Activated CD8-positive, alpha-beta T cell treated with anti-CD3 and anti-CD28 coated beads for 36 hours (primary cell): ENCODE data around the gene RAD51. TPM values are rescaled to one million over a fixed set of nuclear protein-coding genes. Genes with fewer than 3 reads are reported as not detected.

Source experiments
- ATAC-seq: fragments of 200-7000 bp; cut with Tn5 transposase; one replicate; pipeline ENCODE4 v1.10.0; 2021; ENCODE audit warnings: mild to moderate bottlenecking, moderate library complexity
- CTCF ChIA-PET: fragments of 350-600 bp; sonication (Branson Sonifier 250); formaldehyde crosslinking; loops from one replicate; lab custom pipeline; 2021; ENCODE audit warnings: antibody characterized with exemption; lab: Charles Lee
- POLR2A ChIA-PET: fragments of 350-600 bp; sonication (Branson Sonifier 250); formaldehyde crosslinking; loops from one replicate; lab custom pipeline; 2021; ENCODE audit warnings: antibody characterized with exemption; lab: Charles Lee
- DNase-seq: peaks from one replicate; pipeline ENCODE4 v3.0.0-alpha.2; 2020
- H3K27ac Mint-ChIP-seq: one replicate; pipeline ENCODE4 v1.8.0; 2021; ENCODE audit warnings: mild to moderate bottlenecking, mixed read lengths
- H3K27me3 Mint-ChIP-seq: one replicate; pipeline ENCODE4 v1.8.0; 2021; ENCODE audit warnings: mixed read lengths
- H3K36me3 Mint-ChIP-seq: one replicate; pipeline ENCODE4 v1.8.0; 2021; ENCODE audit warnings: low read depth, mixed read lengths
- H3K4me1 Mint-ChIP-seq: one replicate; pipeline ENCODE4 v1.8.0; 2021; ENCODE audit warnings: low read depth, mixed read lengths
- H3K4me3 Mint-ChIP-seq: one replicate; pipeline ENCODE4 v1.8.0; 2021; ENCODE audit warnings: mild to moderate bottlenecking, moderate library complexity, mixed read lengths
- H3K9me3 Mint-ChIP-seq: one replicate; pipeline ENCODE4 v1.8.0; 2021; ENCODE audit warnings: mixed read lengths
- CTCF ChIP-seq: fragments of 200-600 bp; IDR thresholded peaks from one replicate; pipeline ENCODE4 v1.8.0; 2022; ENCODE audit warnings: antibody characterized with exemption, mild to moderate bottlenecking
- intact Hi-C: fragments of 100-400 bp; cut with micrococcal nuclease; formaldehyde crosslinking; loops from one replicate; pipeline ENCODE4 v1.10.0; 2022
- total RNA-seq, 2 experiments: library from RNA; stranded (reverse); gene quantifications; one replicate each; pipeline ENCODE4 v1.2.3, GENCODE V29; 2021

The RAD51 gene
- total RNA-seq, 2 experiments from 2014 or later: 66.5 to 77.0 TPM

DNA sequence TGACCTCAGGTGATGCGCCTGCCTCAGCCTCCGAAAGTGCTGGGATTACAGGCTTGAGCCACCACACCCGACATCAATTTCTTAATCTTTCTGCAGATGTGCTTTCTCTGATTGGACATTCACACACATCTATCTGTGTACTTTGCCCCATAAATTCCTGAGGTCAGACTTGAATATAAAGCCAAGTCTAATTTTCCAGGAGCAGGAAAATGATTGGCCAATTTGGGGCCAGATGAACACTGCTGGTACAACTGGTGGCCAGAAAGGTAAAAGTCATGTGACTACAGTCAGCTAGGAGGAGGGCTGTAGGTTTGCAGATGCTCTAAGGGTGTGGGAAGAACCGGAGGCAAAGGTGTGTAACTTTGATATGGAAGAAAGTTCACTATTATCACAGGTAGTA, 3.2 kb upstream of the RAD51 start:
- no peak overlapping the region for H3K27ac Mint-ChIP-seq
- no peak for TF ChIP-seq CTCF
- peaks cover 13% of the 10 kb centered on the region for H3K36me3 Mint-ChIP-seq
- H3K4me3 Mint-ChIP-seq: no peak overlapping the region
- H3K27me3 Mint-ChIP-seq: no peaks in the 10 kb centered on the region
- H3K4me1 Mint-ChIP-seq: peaks cover 15% of the 10 kb centered on the region
- intact Hi-C loops: no loop called here
- H3K9me3 Mint-ChIP-seq: no peaks in the 10 kb centered on the region
- DNase-seq (no peak), ATAC-seq (no peak)
- POLR2A ChIA-PET: interaction anchor here (0.6 kb wide), 1 partner anchor 760 kb away, joined by 3 read pairs; no protein-coding TSS in a partner anchor
- CTCF ChIA-PET: interaction anchor here (0.7 to 2.2 kb wide), 2 partner anchors 13 to 91 kb away, joined by 3 to 4 read pairs; no protein-coding TSS in a partner anchor

- peak; percentile 13 for DNase-seq
- intact Hi-C loops: no loop called here
- no peak for TF ChIP-seq CTCF
- H3K9me3 Mint-ChIP-seq: no peaks in the 10 kb centered on the region
- ChIA-PET CTCF (interaction anchor here (0.6 to 2.2 kb wide), 21 partner anchors 9 to 521 kb away, joined by 3 to 6 read pairs (median 3); partner anchors contain the start of genes KNL1, RPUSD2 and VPS18), POLR2A (interaction anchor here (0.8 to 3.5 kb wide), 22 partner anchors 8 to 590 kb away, joined by 3 to 16 read pairs (median 4); partner anchors contain the start of genes C15orf62, CHP1, DNAJC17 and GCHFR)
- peaks cover 20% of the 10 kb centered on the region for H3K4me1 Mint-ChIP-seq
- H3K4me3 Mint-ChIP-seq: peak overlapping the region; percentile 98
- no peak for ATAC-seq
- peak overlapping the region; percentile 99 for H3K27ac Mint-ChIP-seq
- peaks cover 31% of the 10 kb centered on the region for H3K36me3 Mint-ChIP-seq
- no peaks in the 10 kb centered on the region for H3K27me3 Mint-ChIP-seq
Measured at GRCh38 chr15:40693904-40694687, 878 bp upstream of the RAD51 start.

DNA sequence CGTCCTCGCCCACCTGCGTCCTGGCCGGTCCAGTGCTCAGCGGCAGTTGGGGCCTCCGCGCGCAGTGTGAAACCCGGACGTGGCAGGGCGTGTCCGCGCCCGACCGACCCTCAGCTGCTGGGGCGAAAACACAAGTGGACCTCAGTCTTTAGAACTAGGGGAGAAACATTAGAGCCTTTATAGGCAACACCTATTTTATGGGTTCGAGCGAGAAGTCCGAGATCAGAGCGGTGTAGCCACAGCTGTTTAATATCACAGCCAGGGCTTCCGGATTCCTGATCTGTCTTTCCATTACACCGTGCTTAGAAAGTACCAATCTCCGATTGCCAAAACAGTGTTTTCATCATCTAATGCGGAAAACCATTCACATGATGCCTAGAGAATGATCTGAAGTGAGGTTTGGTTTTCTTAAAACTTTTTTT, 506 bp downstream of the RAD51 start:
- peak; percentile 40 for DNase-seq
- H3K27ac Mint-ChIP-seq: peak overlapping the region; percentile 99
- intact Hi-C loops: no loop called here
- no peaks in the 10 kb centered on the region for H3K9me3 Mint-ChIP-seq
- peak overlapping the region; percentile 98 for H3K4me3 Mint-ChIP-seq
- ATAC-seq: peak; percentile 21
- ChIA-PET CTCF (interaction anchor here (0.9 to 2.0 kb wide), 8 partner anchors 13 to 163 kb away, joined by 3 to 6 read pairs (median 4); partner anchors contain the start of genes CCDC32 and KNL1), POLR2A (interaction anchor here (0.9 to 3.5 kb wide), 21 partner anchors 10 to 588 kb away, joined by 3 to 16 read pairs (median 4); partner anchors contain the start of genes C15orf62, CCDC32, CHP1 and GCHFR)
- peaks cover 20% of the 10 kb centered on the region for H3K4me1 Mint-ChIP-seq
- TF ChIP-seq CTCF: no peak
- peaks cover 44% of the 10 kb centered on the region for H3K36me3 Mint-ChIP-seq
- H3K27me3 Mint-ChIP-seq: no peaks in the 10 kb centered on the region

DNA sequence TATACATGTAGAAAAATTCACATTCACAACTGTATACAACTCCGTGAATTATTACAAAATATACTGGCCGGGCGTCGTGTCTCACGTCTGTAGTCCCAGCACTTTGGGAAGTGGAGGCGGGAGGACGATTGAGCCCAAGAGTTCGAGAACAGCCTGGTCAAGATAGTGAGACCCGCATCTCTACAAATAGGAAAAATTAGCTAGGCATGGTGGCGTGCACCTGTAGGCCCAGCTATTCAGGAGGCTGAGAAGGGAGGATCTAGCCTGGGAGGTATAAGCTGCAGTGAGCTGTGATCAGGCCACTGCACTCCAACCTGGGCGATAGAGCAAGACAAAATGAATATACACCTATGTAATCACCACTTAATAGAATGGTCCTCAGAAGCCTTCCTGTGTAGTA, 1.3 kb downstream of the RAD51 start:
- no peaks in the 10 kb centered on the region for H3K27me3 Mint-ChIP-seq
- ATAC-seq (no peak), DNase-seq (no peak)
- ChIA-PET CTCF (interaction anchor here (1.4 to 1.5 kb wide), 2 partner anchors 86 to 131 kb away, joined by 4 to 5 read pairs; partner anchors contain the start of gene CCDC32), POLR2A (interaction anchor here (1.2 to 3.5 kb wide), 5 partner anchors 47 to 196 kb away, joined by 3 to 16 read pairs (median 5); partner anchors contain the start of genes CCDC32, GCHFR and RMDN3)
- no peaks in the 10 kb centered on the region for H3K9me3 Mint-ChIP-seq
- TF ChIP-seq CTCF: no peak
- peaks cover 20% of the 10 kb centered on the region for H3K4me1 Mint-ChIP-seq
- peak overlapping the region; percentile 99 for H3K27ac Mint-ChIP-seq
- H3K36me3 Mint-ChIP-seq: peaks cover 50% of the 10 kb centered on the region
- H3K4me3 Mint-ChIP-seq: peak overlapping the region; percentile 98
- intact Hi-C loops: no loop called here
